ENCODE measurements around the gene LSM10.

The LSM10 gene

DNA sequence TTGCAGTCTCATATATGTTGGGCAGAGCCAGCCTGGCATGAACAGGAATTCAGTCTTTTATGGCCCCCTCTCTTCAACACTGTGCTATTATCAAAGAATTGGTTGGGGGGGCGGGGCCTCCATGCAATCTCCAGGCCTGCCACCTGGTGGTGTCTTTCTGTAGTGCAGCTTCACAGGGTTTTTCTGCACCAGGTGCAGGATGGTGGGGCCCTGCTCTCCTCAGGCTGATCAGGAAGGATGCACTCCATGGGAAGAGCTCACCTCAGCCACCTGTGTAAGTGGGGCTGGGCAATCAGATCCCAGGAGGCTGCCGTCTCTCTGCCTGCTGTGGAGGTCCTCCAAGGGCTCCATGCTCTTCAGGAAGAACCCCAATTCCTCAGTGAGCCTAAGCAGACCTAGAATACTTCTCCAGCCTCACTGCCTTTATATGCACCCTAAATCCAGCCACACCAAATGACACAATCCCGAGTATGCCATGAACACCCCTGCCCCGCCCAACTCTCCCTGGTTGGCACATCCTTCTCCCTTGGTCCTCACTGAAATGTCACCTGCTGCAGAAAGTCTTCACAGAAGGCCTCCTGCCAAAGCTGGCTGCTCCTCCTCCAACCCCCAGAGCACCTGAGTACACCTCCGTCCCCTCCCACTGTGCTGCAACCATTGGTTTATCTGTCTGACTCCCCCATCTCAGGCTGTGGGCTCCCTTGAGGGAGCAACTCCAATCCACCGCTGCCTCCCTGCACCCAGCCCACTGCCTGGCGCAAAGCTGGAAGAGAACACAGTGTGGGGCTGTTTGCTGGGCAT is 28.4 kb downstream of the LSM10 start:
- Histone ChIP-seq H3K4me1 (ENCODE audit: insufficient read depth, low read length, poor library complexity, severe bottlenecking) (peaks cover 32% of the 10 kb centered on the region), H3K9ac (ENCODE audit: low read depth, low read length, poor library complexity, severe bottlenecking) (no peak overlapping the region)
- TF ChIP-seq, protein P1, sequence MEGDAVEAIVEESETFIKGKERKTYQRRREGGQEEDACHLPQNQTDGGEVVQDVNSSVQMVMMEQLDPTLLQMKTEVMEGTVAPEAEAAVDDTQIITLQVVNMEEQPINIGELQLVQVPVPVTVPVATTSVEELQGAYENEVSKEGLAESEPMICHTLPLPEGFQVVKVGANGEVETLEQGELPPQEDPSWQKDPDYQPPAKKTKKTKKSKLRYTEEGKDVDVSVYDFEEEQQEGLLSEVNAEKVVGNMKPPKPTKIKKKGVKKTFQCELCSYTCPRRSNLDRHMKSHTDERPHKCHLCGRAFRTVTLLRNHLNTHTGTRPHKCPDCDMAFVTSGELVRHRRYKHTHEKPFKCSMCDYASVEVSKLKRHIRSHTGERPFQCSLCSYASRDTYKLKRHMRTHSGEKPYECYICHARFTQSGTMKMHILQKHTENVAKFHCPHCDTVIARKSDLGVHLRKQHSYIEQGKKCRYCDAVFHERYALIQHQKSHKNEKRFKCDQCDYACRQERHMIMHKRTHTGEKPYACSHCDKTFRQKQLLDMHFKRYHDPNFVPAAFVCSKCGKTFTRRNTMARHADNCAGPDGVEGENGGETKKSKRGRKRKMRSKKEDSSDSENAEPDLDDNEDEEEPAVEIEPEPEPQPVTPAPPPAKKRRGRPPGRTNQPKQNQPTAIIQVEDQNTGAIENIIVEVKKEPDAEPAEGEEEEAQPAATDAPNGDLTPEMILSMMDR (conservative IDR thresholded peaks at IDR 0.05; ENCODE audit: low read length) = peak; percentile 86
- TF ChIP-seq EZH2phosphoT487 (IDR thresholded peaks at IDR 0.05; ENCODE audit: borderline replicate concordance) = no peak

DNA sequence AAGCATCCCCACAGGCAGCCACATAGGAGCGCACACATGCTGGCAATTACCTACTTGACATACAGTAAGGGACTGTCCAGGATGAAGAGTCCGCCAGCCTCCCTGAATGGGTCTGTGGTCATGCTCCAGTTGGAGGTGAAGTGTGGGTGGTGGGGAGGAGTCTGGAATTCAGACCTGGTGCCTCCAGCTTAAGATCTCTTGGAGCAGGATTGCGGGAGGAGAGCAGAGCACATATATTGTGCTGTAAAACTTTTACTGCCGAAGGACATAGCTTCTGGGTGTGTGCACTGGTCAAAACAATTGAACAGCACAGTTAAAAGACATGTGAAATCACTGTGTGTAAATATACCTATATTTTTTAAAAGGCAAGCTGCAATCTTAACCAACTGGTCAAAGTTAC is 29.9 kb downstream of the LSM10 start:
- Histone ChIP-seq H3K79me2 (ENCODE audit: insufficient read depth, low read length) (peaks cover 40% of the 10 kb centered on the region), H3K4me1 (ENCODE audit: insufficient read depth, low read length, poor library complexity, severe bottlenecking) (peaks cover 19% of the 10 kb centered on the region), H2AFZ (ENCODE audit: low read length) (no peak overlapping the region), H3K4me3 (ENCODE audit: low read length, poor library complexity, severe bottlenecking) (no peak overlapping the region), H3K9me2 (replicated peaks; ENCODE audit: low read depth, low read length) (no peaks in the 10 kb centered on the region), H3K9ac (ENCODE audit: low read depth, low read length, poor library complexity, severe bottlenecking) (no peak overlapping the region), H3K9me3 (ENCODE audit: insufficient read depth, low read depth, low read length) (no peaks in the 10 kb centered on the region), H3K4me2 (ENCODE audit: low read depth, low read length, poor library complexity, severe bottlenecking) (no peak overlapping the region), H3F3A (ENCODE audit: low read depth) (no peaks in the 10 kb centered on the region), H4K20me1 (ENCODE audit: insufficient read depth, low read length, poor library complexity, severe bottlenecking) (no peaks in the 10 kb centered on the region), H3K27me3 (ENCODE audit: insufficient read depth, low read length, poor library complexity, severe bottlenecking) (no peaks in the 10 kb centered on the region), H3K36me3 (ENCODE audit: insufficient read depth, low read length) (peaks cover under 1% of the 10 kb centered on the region; the same call in 1 of the 2 replicates)
- TF ChIP-seq, protein P1 (conservative IDR thresholded peaks at IDR 0.05; ENCODE audit: low read length) = no peak
- TF ChIP-seq EZH2phosphoT487 (IDR thresholded peaks at IDR 0.05; ENCODE audit: borderline replicate concordance) = no peak

More for the DNA sequence above, 28.4 kb downstream of the LSM10 start:
- Histone ChIP-seq H3K27me3 (ENCODE audit: insufficient read depth, low read length, poor library complexity, severe bottlenecking) (no peaks in the 10 kb centered on the region), H4K20me1 (ENCODE audit: insufficient read depth, low read length, poor library complexity, severe bottlenecking) (no peaks in the 10 kb centered on the region), H3K4me2 (ENCODE audit: low read depth, low read length, poor library complexity, severe bottlenecking) (no peak overlapping the region), H2AFZ (ENCODE audit: low read length) (no peak overlapping the region), H3K9me3 (ENCODE audit: insufficient read depth, low read depth, low read length) (no peaks in the 10 kb centered on the region), H3K4me3 (ENCODE audit: low read length, poor library complexity, severe bottlenecking) (no peak overlapping the region), H3K36me3 (ENCODE audit: insufficient read depth, low read length) (no peaks in the 10 kb centered on the region), H3K79me2 (ENCODE audit: insufficient read depth, low read length) (peaks cover 48% of the 10 kb centered on the region), H3K9me2 (replicated peaks; ENCODE audit: low read depth, low read length) (no peaks in the 10 kb centered on the region), H3F3A (ENCODE audit: low read depth) (no peaks in the 10 kb centered on the region)

DNA sequence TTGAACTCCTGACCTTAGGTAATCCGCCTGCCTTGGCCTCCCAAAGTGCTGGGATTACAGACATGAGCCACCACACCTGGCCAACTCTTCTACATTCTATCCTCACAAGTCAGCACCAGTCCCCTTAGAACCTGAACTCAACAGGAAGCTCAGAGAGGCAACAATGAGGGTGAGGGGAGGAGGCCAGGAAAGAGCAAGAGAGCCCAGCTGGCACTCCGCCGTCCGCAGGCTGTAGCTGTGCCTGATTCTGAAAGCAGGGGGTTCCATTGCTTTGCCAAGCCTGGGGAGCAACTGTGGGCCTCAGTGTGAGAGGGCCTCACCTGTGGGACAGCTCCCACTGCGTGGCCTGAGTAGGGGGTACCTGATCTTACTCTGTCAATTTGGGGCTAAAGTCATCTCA is 30.6 kb downstream of the LSM10 start:
- H3K4me2 ChIP-seq (ENCODE audit: low read depth, low read length, poor library complexity, severe bottlenecking) = no peak overlapping the region
- H3K79me2 ChIP-seq (ENCODE audit: insufficient read depth, low read length) = peaks cover 33% of the 10 kb centered on the region
- H3K27me3 ChIP-seq (ENCODE audit: insufficient read depth, low read length, poor library complexity, severe bottlenecking) = no peaks in the 10 kb centered on the region
- H3K9me2 ChIP-seq (replicated peaks; ENCODE audit: low read depth, low read length) = no peaks in the 10 kb centered on the region
- no peaks in the 10 kb centered on the region for H4K20me1 ChIP-seq (ENCODE audit: insufficient read depth, low read length, poor library complexity, severe bottlenecking)
- H3K36me3 ChIP-seq (ENCODE audit: insufficient read depth, low read length) = peaks cover 8% of the 10 kb centered on the region; the same call in 1 of the 2 replicates
- no peak overlapping the region for H3K4me3 ChIP-seq (ENCODE audit: low read length, poor library complexity, severe bottlenecking)
- H3K9ac ChIP-seq (ENCODE audit: low read depth, low read length, poor library complexity, severe bottlenecking) = no peak overlapping the region
- H3K9me3 ChIP-seq (ENCODE audit: insufficient read depth, low read depth, low read length) = no peaks in the 10 kb centered on the region
- H3K4me1 ChIP-seq (ENCODE audit: insufficient read depth, low read length, poor library complexity, severe bottlenecking) = peaks cover 14% of the 10 kb centered on the region
- H3F3A ChIP-seq (ENCODE audit: low read depth) = no peaks in the 10 kb centered on the region
- H2AFZ ChIP-seq (ENCODE audit: low read length) = no peak overlapping the region
- TF ChIP-seq, protein P1 (conservative IDR thresholded peaks at IDR 0.05; ENCODE audit: low read length) = no peak
- no peak for TF ChIP-seq EZH2phosphoT487 (IDR thresholded peaks at IDR 0.05; ENCODE audit: borderline replicate concordance)

Data from Loucy (cell line).